ENCODE measurements around the gene TMSB4X.
A peak's percentile ranks its signal among the peaks of the same experiment; 100 is the strongest.

GRCh38 chrX:12956704-12957534 is 18.0 kb upstream of the TMSB4X start:
- TF ChIP-seq CTCF (IDR thresholded peaks at IDR 0.05) (no peak), POLR2AphosphoS5 (IDR thresholded peaks at IDR 0.05) (peak; percentile 15 to 16), POLR2A (IDR thresholded peaks at IDR 0.05) (peak in 1 of 4 donors; percentile 28)
